Epithelial cell of prostate (primary cell): Measurements from ENCODE around the gene KIF6.

Experiments used
- DNase-seq: peaks from one replicate; pipeline ENCODE4 v3.0.0-alpha.2; 2011; ENCODE audit warnings: low read depth, low spot score
- H3K27ac ChIP-seq: fragments of 450-650 bp; 2 replicates; pipeline ENCODE4 v1.5.1; 2017; ENCODE audit warnings: mild to moderate bottlenecking

Gene KIF6

DNA sequence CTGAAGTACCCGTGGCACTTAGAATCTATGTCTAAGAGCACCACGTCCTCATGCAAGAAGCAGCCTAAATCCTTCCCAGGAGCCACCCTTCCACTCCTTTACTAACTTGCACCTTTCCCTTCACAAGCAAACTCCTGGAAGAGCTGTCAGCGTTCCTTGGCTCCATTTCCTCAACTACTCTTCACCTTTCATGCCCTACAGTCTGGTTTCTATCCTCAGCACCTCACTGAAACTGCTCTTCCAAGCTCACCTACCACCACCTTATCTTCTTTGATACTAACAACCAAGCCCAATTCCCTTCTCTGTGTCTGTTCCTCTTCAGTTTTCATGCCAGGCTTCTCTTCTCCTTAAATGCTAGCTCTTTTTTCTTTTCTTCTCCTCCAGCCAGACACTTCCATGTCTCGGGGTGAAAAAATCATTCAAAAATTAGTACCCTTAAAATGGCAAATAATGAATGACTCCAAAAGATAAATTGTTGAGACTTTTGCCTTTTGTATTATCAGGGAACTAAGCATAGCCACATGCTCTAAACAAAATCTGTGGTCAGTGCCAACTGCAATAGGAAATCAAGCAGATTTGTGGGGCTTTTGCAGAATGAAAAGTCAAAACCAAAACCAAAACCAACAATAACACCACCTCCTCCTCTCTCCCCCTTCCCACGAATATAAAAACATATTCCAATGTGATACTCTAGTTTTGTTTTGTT lies 253.1 kb downstream of the KIF6 start:
- no peak overlapping the region for H3K27ac ChIP-seq
- DNase-seq = no peak

DNA sequence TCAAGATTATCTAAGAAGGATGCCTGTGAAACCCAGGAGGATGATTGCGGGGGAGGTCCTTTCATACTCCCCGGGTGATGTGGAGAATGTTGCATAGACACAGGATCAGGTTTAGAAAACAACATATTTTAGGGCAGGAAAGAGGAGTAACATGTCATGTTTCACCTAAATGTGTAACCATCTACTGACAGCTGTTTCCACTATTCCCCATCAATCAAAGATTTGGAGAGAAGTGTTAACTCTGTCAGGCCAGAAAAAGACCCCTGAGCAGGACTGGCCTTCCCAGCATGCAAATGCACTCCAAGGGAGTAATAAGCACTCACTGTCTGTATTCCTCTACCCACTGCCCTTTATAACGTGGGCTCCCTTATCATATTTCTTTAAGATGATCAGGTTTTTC lies 254.7 kb downstream of the KIF6 start:
- H3K27ac ChIP-seq = no peak overlapping the region
- no peak for DNase-seq

DNA sequence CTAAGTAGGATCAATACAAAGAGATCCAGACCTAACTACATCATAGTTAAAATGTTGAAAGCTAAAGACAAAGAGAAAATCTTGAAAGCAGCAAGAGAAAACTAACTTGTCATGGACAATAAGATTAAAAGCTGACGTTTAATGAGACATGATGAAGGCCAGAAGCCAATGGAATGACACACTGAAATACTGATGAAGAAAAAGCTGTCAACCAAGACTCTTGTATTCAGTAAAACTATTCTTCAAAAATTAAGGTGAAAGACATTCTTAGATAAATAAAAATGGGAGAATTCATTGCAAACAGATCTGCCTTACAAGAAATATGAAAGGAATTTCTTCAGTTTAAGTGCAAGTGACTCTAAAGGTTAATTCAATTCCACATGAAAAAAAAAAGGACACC lies 256.8 kb downstream of the KIF6 start:
- H3K27ac ChIP-seq = no peak overlapping the region
- no peak for DNase-seq

DNA sequence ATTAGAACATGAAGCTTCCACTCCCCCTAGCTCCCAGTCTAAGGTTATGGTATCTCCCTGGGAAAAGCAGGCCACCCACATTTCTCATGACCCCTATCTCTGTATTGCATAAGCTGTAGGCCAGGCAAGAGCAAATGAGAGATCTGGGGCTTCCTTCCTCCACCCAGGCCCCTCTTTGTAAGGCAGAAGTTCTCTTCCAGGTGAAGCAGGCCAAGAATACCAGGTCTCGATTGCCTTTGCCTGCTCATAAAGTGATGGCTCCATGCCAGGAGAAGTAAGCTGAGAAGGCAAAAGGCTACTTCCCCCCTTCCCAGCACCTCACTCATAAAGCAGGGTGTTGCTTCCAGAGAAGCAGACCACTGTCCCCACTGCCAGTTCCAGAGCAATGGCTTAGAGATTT lies 258.6 kb downstream of the KIF6 start:
- no peak overlapping the region for H3K27ac ChIP-seq
- DNase-seq = no peak

DNA sequence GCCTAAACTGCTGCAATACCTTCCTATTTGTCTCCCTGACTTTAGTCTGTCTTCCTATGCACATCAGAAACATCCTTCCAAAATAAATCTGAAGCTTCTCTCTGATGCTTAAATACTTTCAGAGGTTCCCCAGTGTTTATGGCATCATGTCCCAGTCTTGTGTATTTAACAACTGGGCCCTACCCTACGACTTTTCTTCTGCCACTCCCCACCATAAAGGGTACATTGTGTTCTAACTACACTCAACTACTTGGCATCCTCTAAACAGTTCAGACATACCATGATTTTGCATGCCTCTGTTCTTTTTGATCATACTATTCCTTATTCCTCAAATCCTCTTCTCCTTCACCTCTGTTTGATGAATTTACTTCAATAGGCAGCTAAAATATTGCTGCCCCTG lies 259.7 kb downstream of the KIF6 start:
- H3K27ac ChIP-seq = no peak overlapping the region
- no peak for DNase-seq

DNA sequence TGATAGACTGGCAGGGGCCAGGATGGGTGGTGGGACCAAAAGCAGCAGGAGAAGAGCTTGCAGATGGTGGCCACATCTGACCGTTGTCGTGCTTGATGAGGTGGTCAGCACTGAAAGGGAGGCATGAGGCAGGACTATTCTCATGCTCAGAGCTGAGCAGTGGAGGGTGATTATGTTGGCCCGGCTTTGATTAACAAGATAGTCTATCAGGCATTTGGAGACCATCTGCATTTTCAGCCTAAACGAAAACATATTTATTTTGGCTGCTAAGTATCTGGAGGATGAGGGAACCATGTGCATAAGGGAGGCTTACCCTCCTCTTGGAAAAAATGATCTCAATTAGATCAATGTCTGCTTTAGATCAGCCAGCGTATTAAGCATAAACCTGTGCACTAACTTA lies 261.1 kb downstream of the KIF6 start:
- DNase-seq = no peak
- H3K27ac ChIP-seq = no peak overlapping the region

DNA sequence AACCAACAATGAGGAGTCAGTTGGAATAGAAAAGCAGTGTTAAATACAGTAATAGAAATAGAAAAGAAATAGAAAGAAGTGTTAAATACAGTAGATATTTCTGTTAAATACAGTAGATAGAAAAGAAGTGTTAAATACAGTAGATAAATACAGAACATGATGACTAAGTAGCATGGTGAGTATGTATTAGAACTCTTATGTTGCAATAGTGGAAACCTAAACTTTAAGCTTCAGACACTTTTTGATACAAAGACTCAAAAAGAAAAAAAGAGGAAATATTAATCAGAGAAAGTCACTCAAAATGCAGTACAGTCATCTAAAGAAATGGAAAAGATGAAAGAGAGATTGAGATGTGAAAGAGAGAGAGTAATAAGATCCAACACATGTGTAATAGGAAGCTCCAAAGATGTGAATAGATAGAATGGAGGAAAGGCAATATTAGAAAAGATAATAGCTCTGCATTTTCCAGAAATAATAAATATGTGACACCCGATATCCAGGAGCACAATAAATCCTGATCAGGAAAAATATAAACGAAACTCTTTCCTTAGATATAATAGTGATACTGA lies 271.2 kb downstream of the KIF6 start:
- H3K27ac ChIP-seq = no peak overlapping the region
- no peak for DNase-seq

DNA sequence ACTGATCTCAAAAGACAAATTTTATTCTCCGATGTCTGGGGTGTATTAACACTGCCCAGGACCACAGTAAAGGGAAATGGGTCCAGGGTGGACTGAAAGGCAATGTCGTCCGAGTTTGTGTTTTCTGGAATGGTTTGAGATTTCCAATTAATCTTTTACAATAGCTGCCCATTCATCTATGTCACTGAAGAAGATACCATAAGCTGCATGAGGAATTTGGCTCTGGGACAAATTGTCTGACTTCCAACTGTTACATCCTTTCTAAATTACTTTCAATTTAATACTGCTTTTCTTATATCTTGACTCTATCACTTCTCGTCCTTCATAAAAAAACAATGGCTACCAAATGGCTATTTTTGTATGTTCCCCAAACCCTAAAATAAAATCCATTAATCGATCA lies 272.0 kb downstream of the KIF6 start:
- no peak overlapping the region for H3K27ac ChIP-seq
- DNase-seq = no peak

DNA sequence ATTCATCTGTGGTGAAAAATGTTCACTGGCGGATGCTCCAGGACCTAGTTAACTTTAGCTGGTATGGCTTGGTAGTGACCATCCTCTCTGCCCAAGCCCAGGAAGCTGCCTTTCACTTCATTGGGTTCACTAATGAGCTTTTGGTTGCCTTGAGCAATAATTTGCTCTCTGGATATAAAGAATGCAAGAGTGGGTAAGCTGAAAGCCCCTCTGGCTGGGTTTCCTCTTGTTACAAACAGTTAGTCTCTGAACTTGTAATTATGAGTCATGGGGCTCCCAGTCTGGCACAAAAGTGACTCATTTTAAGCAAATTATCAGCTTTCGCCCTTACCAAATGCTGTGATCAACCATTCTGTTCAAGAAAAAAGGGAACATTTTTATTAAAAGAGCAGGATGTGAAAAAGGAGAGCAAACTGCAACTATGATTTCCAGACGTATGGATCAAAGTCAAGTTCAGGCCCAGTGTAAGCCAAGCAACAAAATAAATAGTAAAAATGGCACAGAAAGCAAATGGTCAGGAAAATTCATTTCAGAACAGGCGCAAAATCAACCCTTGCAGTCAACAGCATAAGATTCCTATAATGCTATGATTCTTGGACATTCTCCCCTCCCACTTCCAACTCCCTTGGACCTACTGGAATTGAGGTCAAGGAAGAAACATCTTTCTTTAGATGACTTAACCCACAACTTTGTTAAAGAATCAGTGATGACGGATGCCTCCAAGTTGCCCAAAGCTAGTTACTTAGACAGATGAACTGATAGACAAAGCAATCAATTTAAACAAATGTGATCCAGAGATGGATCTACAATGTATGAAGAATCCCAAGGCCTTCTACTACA lies 272.7 kb downstream of the KIF6 start:
- no peak for DNase-seq
- H3K27ac ChIP-seq = peak overlapping the region; percentile 46

DNA sequence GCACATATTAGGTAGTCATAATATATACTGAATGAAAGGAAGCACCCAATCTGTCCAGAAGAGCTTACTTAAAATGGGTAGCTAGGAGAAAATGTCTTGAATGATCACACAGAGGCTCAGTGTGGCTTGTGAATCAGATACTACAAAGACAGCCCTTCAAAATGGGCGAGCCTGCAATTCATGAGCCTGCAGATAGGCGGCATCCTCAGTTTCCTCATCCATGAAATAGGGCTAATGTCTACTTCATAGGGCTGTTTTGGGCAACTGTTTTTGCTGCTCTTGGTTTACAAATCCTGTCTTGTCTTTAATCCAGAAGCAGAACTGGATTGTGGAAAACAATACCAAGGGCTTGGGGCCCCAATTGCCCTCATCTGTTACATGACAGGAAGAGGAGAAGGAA lies 273.4 kb downstream of the KIF6 start:
- H3K27ac ChIP-seq = peak overlapping the region; percentile 46
- no peak for DNase-seq

DNA sequence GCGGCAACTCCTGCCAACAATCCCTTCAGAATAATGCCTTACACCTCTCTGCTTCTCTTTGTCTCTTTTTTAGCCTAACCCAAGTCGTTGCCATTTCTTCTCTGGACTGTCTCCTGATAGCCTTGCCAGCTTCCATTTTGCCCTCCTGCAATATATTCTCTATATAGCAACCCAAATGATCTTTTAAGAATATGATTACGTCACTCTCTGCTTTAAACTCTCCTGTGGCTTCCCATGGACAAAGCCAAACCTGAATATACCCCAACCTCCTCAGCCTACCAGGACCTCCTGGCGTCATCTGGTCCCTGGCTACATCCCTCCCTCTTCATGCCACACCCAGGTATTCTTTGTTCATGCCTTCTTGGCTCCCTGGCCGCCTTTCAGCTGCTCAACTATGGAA lies 276.2 kb downstream of the KIF6 start:
- no peak for DNase-seq
- H3K27ac ChIP-seq = no peak overlapping the region

DNA sequence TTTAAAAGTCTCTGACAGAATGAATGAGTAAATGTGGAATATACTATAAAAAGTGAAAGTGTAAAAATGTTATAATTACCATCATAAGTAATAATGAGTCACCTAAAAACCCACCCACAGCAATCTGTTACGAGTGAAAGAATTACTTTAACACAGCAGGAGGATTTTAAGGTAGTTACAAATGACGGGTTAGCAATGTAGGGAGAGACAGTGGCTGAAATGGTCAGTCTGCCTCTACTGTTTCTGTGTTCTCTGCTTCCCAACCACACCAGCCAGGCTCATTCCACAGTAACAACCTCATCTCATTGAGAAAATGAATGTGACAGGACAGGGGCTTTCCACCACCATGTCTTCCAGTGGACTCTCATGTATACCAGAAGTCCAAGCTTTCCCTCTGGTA lies 278.3 kb downstream of the KIF6 start:
- DNase-seq = no peak
- no peak overlapping the region for H3K27ac ChIP-seq

DNA sequence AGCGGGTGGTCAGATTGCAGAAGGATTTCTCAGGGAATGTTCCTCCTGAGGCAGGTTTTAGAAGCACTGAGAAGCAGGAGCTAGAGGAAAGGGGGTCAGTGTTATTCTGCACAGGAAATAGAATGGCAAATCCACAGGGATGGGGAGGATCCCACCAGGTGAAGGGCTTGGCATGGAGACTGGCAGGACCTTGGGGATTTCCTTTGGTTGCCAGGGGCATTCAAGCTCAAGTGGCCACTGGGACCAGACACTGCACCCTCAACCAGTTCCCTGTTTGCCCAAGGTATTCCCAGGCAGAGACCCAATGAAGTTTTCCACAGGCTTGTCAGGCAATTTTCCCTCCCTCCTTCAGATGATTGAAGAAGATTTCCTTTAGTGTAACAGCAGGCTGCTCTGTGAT lies 279.5 kb downstream of the KIF6 start:
- no peak overlapping the region for H3K27ac ChIP-seq
- no peak for DNase-seq

DNA sequence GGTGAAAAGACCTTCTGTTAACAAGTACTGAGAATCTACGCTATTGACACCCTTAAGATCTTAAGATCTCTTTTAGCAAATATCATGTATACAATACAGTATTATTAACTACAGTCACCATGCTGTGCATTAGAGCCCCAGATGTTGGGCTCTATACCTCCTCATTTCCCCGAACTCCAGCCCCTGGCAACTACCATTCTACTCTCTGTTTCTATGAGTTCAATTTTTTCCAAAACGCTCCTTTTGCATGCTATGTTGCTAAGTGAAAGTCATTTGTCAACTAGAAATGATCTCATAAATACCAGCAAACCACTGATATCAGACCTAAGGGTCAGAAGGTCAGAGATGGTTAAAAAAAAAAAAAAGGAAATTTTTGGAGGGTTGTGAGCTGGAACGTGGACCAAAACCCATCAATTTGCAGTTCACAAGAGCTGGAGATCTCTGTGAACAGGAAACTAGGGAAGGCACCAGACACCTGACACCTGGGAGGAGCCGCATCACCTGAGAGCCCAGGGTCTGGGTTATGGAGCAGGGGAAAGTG lies 280.7 kb downstream of the KIF6 start:
- H3K27ac ChIP-seq = no peak overlapping the region
- no peak for DNase-seq

DNA sequence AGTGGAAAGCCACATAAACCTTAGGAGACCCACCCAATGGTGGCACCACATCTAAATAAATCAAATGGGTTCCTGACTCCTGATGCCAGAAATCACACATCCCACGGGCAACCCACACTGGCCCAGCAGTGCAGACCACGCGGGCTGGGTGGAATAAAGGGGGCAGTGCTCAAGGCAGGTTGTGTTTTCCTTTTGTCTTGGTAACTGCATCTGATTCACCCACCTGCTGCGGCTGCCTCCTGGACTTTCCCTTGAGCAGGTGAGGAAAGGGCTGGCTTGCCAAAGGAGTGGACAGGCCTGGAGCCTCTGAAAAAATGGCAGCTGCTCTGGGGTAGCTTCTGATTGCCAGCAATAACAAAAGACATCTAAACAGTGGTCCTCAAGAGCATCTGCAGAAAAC lies 283.2 kb downstream of the KIF6 start:
- H3K27ac ChIP-seq = no peak overlapping the region
- no peak for DNase-seq

DNA sequence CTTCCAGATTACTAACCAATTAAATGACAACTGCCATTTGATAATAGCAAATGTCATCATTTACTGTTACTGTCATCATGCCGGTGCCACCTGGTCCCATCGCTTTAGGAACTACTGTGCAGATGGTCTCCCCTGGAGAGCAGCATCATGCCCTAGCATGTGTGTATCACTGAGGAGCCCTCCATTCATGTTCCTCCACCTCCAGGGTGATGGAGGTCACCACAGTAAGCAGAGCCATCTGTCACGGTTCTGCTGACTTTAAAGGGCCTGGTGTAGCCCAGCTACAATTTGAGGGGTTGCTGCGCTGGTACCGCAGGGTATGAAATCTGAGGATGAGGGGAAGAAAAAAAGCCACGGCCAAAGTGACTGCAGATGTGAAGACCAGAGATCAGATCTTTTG lies 283.9 kb downstream of the KIF6 start:
- DNase-seq = no peak

DNA sequence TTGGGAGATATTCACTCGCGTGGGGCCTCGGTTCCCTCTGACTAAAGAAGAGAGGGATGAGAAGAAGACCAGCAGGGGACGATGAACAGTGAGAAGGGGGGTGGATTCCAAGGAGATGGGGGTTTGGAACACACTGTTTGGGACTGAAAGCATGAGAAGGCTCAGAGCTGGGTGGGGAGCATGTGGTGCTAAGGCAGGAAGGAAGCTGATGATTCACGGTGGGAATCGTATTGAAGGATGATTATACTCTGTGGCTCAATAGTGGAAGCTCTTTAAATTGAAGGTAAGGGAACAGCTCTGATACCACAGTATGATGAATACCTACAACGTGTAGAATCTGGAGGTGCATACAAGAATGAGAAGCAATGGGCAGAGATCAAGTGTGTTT lies 285.2 kb downstream of the KIF6 start:
- no peak for DNase-seq
- H3K27ac ChIP-seq = no peak overlapping the region

More for the DNA sequence above, 283.9 kb downstream of the KIF6 start:
- H3K27ac ChIP-seq = no peak overlapping the region

DNA sequence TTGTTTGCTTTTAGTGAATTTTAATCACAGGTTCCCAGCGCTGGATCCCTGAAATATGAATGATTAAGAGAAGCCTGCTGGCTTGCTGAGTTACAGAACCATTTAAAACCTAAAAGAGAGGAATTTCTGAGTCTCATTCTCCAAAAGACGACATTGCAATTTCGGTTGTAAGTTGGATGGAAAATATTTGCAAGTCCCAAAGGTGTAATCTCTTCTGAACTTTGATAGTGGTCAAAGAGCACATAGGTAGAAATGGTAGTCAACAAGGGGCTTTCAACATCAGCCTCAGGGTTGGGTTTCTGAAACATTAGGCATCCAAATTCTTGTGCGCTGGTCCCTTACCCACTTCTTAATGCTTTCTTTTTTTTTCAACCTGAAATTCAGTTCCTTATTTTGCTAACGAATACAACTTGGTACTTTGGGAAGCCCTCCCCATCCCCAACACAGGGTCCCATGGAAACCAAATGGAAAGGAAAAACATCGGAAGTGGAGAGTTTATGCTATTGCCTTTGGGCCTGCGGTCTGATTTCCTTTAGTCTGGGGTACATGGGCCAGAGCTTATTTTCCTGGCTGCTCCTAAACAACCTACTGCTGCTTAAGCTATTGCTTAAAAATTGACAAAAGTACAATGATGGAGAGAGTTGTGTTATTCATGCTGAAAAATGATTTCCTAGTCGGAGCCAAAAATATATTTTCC lies 285.7 kb downstream of the KIF6 start:
- H3K27ac ChIP-seq = no peak overlapping the region
- DNase-seq = no peak

DNA sequence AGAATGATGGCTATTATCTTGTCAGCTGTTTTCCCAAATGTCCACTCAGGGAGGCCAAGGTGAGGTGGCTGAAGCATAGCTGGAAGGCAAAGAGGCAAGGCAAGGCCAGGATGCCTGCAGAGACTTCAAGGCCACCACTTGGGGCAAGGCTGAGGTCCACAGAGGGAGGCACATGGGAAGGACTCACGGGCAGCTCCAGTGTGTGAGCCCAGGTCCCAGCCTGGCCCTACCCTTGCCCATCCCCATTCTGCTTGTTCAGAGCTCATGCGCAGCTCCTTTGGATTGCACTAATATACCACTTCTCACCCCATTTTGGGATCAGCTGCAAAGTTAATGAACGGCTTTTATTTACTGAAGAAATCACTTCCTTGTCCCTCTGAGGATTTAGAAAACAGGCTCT lies 291.6 kb downstream of the KIF6 start:
- no peak overlapping the region for H3K27ac ChIP-seq
- no peak for DNase-seq

DNA sequence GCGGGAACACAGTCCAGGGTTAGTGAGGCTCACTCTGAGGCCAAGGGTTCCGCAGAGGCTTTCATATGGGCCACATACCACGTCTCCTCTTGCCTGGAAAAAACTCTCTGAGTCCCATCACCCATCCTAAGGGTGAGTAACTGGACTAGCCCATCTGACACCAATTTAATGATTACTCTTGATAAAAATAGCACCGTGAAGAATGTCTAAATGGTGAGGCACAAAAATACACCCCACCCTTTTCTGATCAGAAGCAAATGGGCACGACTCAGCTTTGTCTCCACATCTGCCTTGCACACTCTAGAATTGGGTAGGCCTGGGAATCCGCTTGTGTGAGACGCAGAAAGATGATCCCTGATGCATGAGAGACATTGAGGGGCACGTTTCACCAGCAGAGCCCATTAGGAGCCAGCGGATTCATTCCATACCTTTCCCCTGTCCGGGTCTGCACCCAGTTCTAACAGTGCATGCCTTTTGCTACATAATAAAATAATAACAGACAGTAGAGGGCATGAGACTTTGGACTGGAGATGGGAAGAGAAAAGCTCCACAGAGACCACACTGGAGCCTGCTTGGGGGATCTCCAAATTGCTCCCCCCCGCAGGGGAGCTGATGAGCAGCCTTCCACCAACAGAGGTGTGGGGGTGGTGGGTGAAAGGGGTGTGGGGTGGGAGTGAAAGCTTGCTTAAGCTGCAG lies 292.7 kb downstream of the KIF6 start:
- H3K27ac ChIP-seq = no peak overlapping the region
- no peak for DNase-seq
